Activated naive CD4-positive, alpha-beta T cell treated with anti-CD3 and anti-CD28 coated beads, Interleukin-2, amount 10 ng/mL, durations not matched to agents 7 days and 5 days (primary cell): Measurements from ENCODE around the gene OR51B4.
"Not testable (repeated sequence)": the region's sequence is repeated elsewhere in the genome, so short reads cannot be mapped to it uniquely, and the experiment has no call there.

Source experiments
- CTCF ChIA-PET: fragments of 350-600 bp; sonication (Branson Sonifier 250); formaldehyde crosslinking; loops from one replicate; lab custom pipeline; 2021; ENCODE audit warnings: antibody characterized with exemption; lab: Charles Lee
- DNase-seq: peaks from one replicate; pipeline ENCODE4 v3.0.0-alpha.2; 2020
- H3K27ac Mint-ChIP-seq: one replicate; pipeline ENCODE4 v1.8.0; 2021; ENCODE audit warnings: mild to moderate bottlenecking, moderate library complexity, mixed read lengths
- H3K27me3 Mint-ChIP-seq: one replicate; pipeline ENCODE4 v1.8.0; 2021; ENCODE audit warnings: mild to moderate bottlenecking, mixed read lengths
- H3K36me3 Mint-ChIP-seq: one replicate; pipeline ENCODE4 v1.8.0; 2021; ENCODE audit warnings: mixed read lengths
- H3K4me1 Mint-ChIP-seq: one replicate; pipeline ENCODE4 v1.8.0; 2021; ENCODE audit warnings: mixed read lengths
- H3K4me3 Mint-ChIP-seq: one replicate; pipeline ENCODE4 v1.8.0; 2021; ENCODE audit warnings: mild to moderate bottlenecking, moderate library complexity, mixed read lengths
- H3K9me3 Mint-ChIP-seq: one replicate; pipeline ENCODE4 v1.8.0; 2021; ENCODE audit warnings: mixed read lengths

The OR51B4 gene

GRCh38 chr11:5274395-5274794 is 27.4 kb downstream of the OR51B4 start:
- Mint-ChIP-seq H3K9me3 (no peaks in the 10 kb centered on the region), H3K4me3 (no peak overlapping the region), H3K27ac (no peak overlapping the region), H3K36me3 (no peaks in the 10 kb centered on the region), H3K4me1 (no peaks in the 10 kb centered on the region), H3K27me3 (no peaks in the 10 kb centered on the region)
- CTCF ChIA-PET = interaction anchor here (1.3 kb wide), 1 partner anchor 25 kb away, joined by 3 read pairs; no protein-coding TSS in a partner anchor
- DNase-seq = no peak

DNA sequence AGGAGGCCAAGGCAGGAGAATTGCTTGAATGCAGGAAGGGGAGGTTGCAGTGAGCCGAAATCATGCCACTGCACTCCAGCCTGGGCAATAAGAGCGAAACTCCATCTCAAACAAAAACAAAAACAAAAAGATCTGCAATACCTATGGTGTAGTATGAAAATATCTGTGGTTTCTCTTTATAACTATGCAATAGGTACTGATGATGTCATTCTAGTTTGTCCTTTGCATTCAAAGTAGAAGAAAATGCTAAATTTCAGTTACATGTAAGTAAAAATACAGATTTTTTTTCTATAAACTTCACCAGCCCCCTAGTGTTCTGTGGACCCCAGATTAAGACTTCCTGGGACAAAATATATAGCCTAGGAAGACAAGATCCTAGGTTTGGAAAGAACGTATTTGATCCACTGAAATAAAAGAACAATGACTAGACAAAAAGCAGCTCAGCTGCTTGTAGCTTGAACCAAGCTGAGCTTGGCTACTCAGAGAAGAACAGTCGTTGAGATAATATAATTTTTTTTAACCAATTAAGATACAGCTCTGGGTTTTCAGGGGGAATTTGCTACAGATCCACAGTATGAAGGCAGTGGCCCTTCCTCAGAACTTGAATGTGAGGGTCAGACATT is 29.2 kb downstream of the OR51B4 start:
- Mint-ChIP-seq H3K4me1 (no peaks in the 10 kb centered on the region), H3K9me3 (no peaks in the 10 kb centered on the region), H3K4me3 (no peak overlapping the region), H3K27me3 (no peaks in the 10 kb centered on the region), H3K27ac (no peak overlapping the region), H3K36me3 (no peaks in the 10 kb centered on the region)
- DNase-seq = no peak
- CTCF ChIA-PET = no interaction called here

- H3K9me3 Mint-ChIP-seq = no peaks in the 10 kb centered on the region
- CTCF ChIA-PET = interaction anchor here (0.9 kb wide), 1 partner anchor 9 kb away, joined by 3 read pairs; no protein-coding TSS in a partner anchor
- H3K27me3 Mint-ChIP-seq = no peaks in the 10 kb centered on the region
- DNase-seq = no peak
- H3K36me3 Mint-ChIP-seq = no peaks in the 10 kb centered on the region
- H3K4me3 Mint-ChIP-seq = no peak within 1 kb of the TSS
- no peaks in the 10 kb centered on the region for H3K4me1 Mint-ChIP-seq
- H3K27ac Mint-ChIP-seq = no peak within 1 kb of the TSS
Observed at GRCh38 chr11:5269715-5270147, 32.0 kb downstream of the OR51B4 start, which contains the start of gene HBE1. Gene HBE1 (minus strand): TSS chr11:5269945. CDS start chr11:5269890, 55 bp downstream.

DNA sequence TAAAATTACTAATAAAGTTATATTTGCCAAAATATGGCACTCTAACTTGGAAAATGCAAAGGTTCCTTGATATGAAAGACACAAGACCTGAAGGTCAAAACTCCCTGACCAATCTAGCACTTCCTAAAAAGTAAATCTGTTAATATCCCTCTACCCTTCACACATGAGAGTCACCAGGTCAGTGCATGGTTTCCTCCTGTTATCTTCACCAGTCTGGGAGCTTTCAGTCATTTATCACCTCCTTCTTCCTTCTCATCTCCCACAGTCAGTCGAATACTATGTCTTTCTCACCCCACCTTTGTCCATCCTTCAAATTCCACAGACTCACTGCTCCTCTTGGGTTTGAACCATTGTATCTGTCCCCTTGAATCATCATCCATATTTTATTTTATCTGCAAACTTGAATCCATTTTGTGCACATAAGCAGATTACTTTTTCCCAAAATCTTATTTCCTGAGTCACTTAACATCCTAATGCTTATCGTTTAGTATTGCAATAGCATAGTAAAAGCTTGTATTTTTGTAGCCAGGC is 34.6 kb downstream of the OR51B4 start:
- CTCF ChIA-PET = no interaction called here

DNA sequence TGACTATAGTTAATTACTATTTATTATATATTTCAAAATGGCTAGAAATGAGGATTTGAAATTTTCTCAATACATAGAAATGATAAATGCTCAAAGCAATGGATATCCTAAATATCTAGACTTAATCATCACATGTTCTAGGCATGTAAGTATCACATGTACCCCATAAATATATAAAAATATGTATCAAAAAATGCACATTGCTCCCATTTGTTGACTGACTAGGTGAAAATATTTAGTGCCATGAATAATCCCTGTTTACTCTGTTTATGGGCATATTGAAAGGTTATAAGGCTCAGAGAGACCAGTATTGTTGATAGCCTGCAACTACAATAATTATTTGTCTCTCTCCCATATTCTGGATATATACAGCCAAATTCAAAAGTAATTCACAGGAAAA is 35.1 kb downstream of the OR51B4 start:
- DNase-seq = no peak
- Mint-ChIP-seq H3K27me3 (no peaks in the 10 kb centered on the region), H3K36me3 (no peaks in the 10 kb centered on the region), H3K4me3 (no peak overlapping the region), H3K9me3 (no peaks in the 10 kb centered on the region), H3K27ac (no peak overlapping the region), H3K4me1 (no peaks in the 10 kb centered on the region)
- CTCF ChIA-PET = no interaction called here

More for the DNA sequence above, 34.6 kb downstream of the OR51B4 start:
- DNase-seq = no peak
- Mint-ChIP-seq H3K4me1 (no peaks in the 10 kb centered on the region), H3K4me3 (no peak overlapping the region), H3K36me3 (no peaks in the 10 kb centered on the region), H3K27me3 (no peaks in the 10 kb centered on the region), H3K27ac (no peak overlapping the region), H3K9me3 (no peaks in the 10 kb centered on the region)

DNA sequence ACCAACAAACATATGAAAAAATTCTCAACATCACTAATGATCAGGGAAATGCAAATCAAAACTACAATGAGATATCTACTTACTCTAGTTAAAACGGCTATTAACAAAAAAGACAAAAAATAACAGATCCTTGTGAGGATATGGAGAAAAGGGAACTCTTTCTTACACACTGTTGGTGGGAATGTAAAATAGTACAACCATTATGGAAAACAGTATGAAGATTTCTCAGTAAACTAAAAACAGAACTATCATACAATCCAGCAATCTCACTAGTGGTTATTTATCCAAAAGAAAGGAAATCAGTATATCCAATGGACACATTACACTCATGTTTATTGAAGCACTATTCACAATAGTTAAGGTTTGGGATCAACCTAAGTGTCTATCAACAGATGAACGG is 35.9 kb downstream of the OR51B4 start:
- Mint-ChIP-seq H3K27me3 (no peaks in the 10 kb centered on the region), H3K9me3 (no peaks in the 10 kb centered on the region), H3K27ac (no peak overlapping the region), H3K4me3 (no peak overlapping the region), H3K36me3 (no peaks in the 10 kb centered on the region), H3K4me1 (no peaks in the 10 kb centered on the region)
- DNase-seq = no peak
- CTCF ChIA-PET = no interaction called here

GRCh38 chr11:5258543-5259262 is 43.0 kb downstream of the OR51B4 start:
- Mint-ChIP-seq H3K9me3 (no peaks in the 10 kb centered on the region), H3K4me1 (no peaks in the 10 kb centered on the region), H3K36me3 (no peaks in the 10 kb centered on the region), H3K4me3 (no peak overlapping the region), H3K27ac (no peak overlapping the region), H3K27me3 (no peaks in the 10 kb centered on the region)
- CTCF ChIA-PET = no interaction called here
- DNase-seq = no peak

DNA sequence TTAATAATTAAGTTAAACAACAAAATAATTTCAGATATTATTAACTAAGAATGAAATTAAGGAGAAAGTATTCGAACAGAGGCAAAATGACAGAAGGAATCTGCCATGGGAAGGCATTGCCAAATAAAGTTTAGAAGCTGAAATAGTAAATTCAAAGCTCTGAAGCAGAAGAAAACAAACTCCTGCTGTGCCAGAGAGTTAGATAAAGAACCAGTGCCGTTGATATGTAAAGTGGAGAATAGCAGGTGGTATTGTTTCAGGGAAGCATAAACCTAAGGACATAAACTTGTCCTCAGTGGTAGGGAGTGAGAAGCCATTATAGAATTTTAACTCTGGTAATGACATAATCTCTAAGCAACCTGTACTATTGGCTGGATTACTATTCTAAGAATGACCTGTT is 44.5 kb downstream of the OR51B4 start:
- Mint-ChIP-seq H3K4me1 (no peaks in the 10 kb centered on the region), H3K4me3 (no peak overlapping the region), H3K36me3 (no peaks in the 10 kb centered on the region), H3K27me3 (no peaks in the 10 kb centered on the region), H3K27ac (no peak overlapping the region), H3K9me3 (no peaks in the 10 kb centered on the region)
- CTCF ChIA-PET = no interaction called here
- DNase-seq = no peak

GRCh38 chr11:5254646-5255413 is 46.9 kb downstream of the OR51B4 start, which contains the start of gene HBG2:
Gene HBG2 (minus strand): TSS chr11:5254781. CDS start chr11:5254728, 53 bp downstream.
- DNase-seq, H3K4me1 Mint-ChIP-seq, H3K4me3 Mint-ChIP-seq, H3K9me3 Mint-ChIP-seq, CTCF ChIA-PET, H3K27ac Mint-ChIP-seq, H3K27me3 Mint-ChIP-seq, H3K36me3 Mint-ChIP-seq: not testable (repeated sequence)

DNA sequence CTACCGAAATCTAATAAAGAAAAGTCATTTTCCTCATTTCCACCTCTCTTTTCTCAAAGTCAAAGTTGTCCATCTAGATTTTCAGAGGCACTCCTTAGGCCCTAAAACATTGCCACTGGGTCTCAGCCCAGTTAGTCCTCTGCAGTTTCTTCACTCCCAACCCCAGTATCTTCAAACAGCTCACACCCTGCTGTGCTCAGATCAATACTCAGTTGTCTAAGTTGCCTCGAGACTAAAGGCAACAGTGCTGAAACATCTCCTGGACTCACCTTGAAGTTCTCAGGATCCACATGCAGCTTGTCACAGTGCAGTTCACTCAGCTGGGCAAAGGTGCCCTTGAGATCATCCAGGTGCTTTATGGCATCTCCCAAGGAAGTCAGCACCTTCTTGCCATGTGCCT is 47.7 kb downstream of the OR51B4 start:
- CTCF ChIA-PET, H3K9me3 Mint-ChIP-seq, H3K4me3 Mint-ChIP-seq: not testable (repeated sequence)

GRCh38 chr11:5253440-5253839 is 48.3 kb downstream of the OR51B4 start:
- H3K27ac Mint-ChIP-seq, DNase-seq, H3K27me3 Mint-ChIP-seq, H3K4me3 Mint-ChIP-seq, H3K4me1 Mint-ChIP-seq, H3K36me3 Mint-ChIP-seq, CTCF ChIA-PET, H3K9me3 Mint-ChIP-seq: not testable (repeated sequence)

More for the DNA sequence above, 47.7 kb downstream of the OR51B4 start:
- not testable (repeated sequence) for DNase-seq, H3K36me3 Mint-ChIP-seq, H3K4me1 Mint-ChIP-seq, H3K27me3 Mint-ChIP-seq, H3K27ac Mint-ChIP-seq

DNA sequence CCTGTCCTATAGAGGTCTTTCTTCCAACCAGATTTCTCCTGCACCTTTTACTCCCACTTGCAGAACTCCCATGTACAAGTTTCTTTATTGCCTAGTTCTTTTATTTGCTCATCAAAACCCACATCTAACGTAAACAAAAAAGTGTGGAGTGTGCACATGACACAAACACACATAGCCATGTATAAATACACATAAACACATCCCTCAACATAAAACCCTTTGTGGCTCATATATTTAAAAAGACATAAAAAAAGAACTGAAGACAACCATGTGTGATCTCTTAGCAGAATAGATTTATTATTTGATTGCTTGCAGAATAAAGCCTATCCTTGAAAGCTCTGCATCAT is 48.9 kb downstream of the OR51B4 start:
- Mint-ChIP-seq H3K36me3 (no peaks in the 10 kb centered on the region), H3K9me3 (no peaks in the 10 kb centered on the region)
- CTCF ChIA-PET = no interaction called here

DNA sequence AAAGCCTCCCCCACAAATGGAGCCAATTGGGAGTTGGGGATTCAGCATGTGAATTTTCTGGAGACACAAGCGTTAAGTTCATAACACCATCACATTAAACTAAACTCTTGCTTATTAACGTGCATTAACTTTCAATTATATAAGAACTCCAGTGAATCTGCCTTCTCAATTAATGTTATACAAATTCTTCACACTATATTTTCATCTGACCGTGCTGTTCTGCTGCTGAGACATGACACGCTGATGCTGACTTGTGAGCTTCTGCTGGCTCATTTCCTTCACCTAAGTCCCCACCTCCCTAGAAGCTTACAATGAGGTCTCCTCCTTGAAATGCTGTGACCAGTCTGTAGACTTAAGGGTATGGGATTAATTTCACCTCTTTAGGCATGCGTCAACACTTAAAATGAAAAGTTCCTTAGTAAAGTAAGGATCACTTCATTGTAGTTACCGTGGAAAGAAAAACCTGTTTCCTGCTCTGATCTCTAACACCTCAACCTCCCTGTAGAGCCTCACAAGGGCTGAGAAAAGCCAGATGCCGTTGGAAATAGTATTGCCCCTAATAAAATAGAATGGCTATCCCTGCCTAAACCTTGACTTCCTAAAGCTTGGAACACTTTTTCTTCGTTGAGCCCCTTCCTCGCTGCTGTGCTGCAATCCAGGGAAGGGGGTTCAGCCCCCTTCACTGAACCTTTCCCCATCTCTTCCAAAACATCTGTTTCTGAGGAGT is 49.4 kb downstream of the OR51B4 start:
- H3K4me1 Mint-ChIP-seq = no peaks in the 10 kb centered on the region
- H3K9me3 Mint-ChIP-seq = no peaks in the 10 kb centered on the region
- H3K4me3 Mint-ChIP-seq = no peak overlapping the region
- no peak for DNase-seq
- H3K36me3 Mint-ChIP-seq = no peaks in the 10 kb centered on the region
- H3K27me3 Mint-ChIP-seq = no peaks in the 10 kb centered on the region
- CTCF ChIA-PET = no interaction called here
- H3K27ac Mint-ChIP-seq = no peak overlapping the region

More for the DNA sequence above, 48.9 kb downstream of the OR51B4 start:
- DNase-seq = no peak
- no peak overlapping the region for H3K27ac Mint-ChIP-seq
- H3K4me1 Mint-ChIP-seq = no peaks in the 10 kb centered on the region
- H3K27me3 Mint-ChIP-seq = no peaks in the 10 kb centered on the region
- no peak overlapping the region for H3K4me3 Mint-ChIP-seq

GRCh38 chr11:5251746-5252145 is 50.0 kb downstream of the OR51B4 start:
- Mint-ChIP-seq H3K4me1 (no peaks in the 10 kb centered on the region), H3K27ac (no peak overlapping the region), H3K9me3 (no peaks in the 10 kb centered on the region), H3K27me3 (no peaks in the 10 kb centered on the region), H3K4me3 (no peak overlapping the region), H3K36me3 (no peaks in the 10 kb centered on the region)
- DNase-seq = no peak
- CTCF ChIA-PET = no interaction called here
